Panc1 (cell line): ENCODE data around the gene DTNB.

Source experiments
- CTCF ChIP-seq: fragments of 450-650 bp; IDR thresholded peaks from 2 replicates; pipeline ENCODE4 v1.5.1; 2017; ENCODE audit warnings: mild to moderate bottlenecking
- POLR2AphosphoS5 ChIP-seq: IDR thresholded peaks from 2 replicates; pipeline ENCODE4 v1.6.1; 2012; ENCODE audit warnings: mild to moderate bottlenecking, low read depth, low read length, moderate library complexity
- REST ChIP-seq, 2 experiments: IDR thresholded peaks; 2 replicates each; pipeline ENCODE4 v1.6.1; 2011 to 2012; ENCODE audit warnings: low read depth in 2 of 2, control low read depth in 1 of 2, low read length in 1 of 2, mild to moderate bottlenecking in 1 of 2, moderate library complexity in 1 of 2; ENCODE audit not compliant: insufficient read depth in 1 of 2
- TCF7L2 ChIP-seq: IDR thresholded peaks from 2 replicates; pipeline ENCODE4 v1.6.1; 2011; ENCODE audit warnings: mild to moderate bottlenecking, low read depth, low read length, inconsistent platforms

GRCh38 chr2:25655316-25655715 lies 18.1 kb downstream of the DTNB start:
- TF ChIP-seq CTCF (no peak), POLR2AphosphoS5 (no peak), TCF7L2 (no peak), REST (IDR thresholded peaks at IDR 0.05; ENCODE audit: insufficient read depth in 1 of 2, low read depth in 2 of 2, low read length in 1 of 2) (no peak)
